Fibroblast of pulmonary artery (primary cell): ENCODE results near the gene WNT5B.
"Not testable (repeated sequence)": the region's sequence is repeated elsewhere in the genome, so short reads cannot be mapped to it uniquely, and the experiment has no call there.

Source experiments
- DNase-seq: peaks from one replicate; pipeline ENCODE4 v3.0.0-alpha.2; 2010; ENCODE audit warnings: low read depth
- H3K4me3 ChIP-seq: replicated peaks from 2 replicates; pipeline ENCODE4 v1.5.1; 2011; ENCODE audit warnings: low read depth, mild to moderate bottlenecking, control low read depth, low read length, moderate library complexity
- TF ChIP-seq, protein P1 (sequence below): IDR thresholded peaks from 2 replicates; pipeline ENCODE4 v1.5.1; 2011; ENCODE audit warnings: mild to moderate bottlenecking, control low read depth, low read length, inconsistent platforms; ENCODE audit errors: missing control alignments

Gene WNT5B

DNA sequence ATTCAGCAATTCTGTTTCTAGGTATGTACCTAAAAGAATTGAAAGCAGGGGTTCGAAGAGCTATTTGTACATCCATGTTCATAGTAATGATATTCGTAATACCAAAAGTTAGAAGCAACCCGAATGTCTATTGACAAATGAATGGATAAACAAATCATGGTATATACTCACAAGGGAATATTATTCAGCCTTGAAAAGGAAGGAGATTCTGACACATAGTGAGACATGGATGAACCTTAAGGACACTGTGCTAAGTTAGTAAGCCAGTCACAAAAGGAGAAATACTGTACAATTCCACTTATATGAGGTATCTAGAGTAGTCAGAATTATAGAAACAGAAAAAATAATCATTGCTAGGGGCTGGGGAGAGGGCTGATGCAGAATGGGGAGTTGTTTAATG lies 30.3 kb upstream of the WNT5B start:
- DNase-seq, result no peak
- no peak overlapping the region for H3K4me3 ChIP-seq
- TF ChIP-seq, protein P1, sequence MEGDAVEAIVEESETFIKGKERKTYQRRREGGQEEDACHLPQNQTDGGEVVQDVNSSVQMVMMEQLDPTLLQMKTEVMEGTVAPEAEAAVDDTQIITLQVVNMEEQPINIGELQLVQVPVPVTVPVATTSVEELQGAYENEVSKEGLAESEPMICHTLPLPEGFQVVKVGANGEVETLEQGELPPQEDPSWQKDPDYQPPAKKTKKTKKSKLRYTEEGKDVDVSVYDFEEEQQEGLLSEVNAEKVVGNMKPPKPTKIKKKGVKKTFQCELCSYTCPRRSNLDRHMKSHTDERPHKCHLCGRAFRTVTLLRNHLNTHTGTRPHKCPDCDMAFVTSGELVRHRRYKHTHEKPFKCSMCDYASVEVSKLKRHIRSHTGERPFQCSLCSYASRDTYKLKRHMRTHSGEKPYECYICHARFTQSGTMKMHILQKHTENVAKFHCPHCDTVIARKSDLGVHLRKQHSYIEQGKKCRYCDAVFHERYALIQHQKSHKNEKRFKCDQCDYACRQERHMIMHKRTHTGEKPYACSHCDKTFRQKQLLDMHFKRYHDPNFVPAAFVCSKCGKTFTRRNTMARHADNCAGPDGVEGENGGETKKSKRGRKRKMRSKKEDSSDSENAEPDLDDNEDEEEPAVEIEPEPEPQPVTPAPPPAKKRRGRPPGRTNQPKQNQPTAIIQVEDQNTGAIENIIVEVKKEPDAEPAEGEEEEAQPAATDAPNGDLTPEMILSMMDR, result no peak

DNA sequence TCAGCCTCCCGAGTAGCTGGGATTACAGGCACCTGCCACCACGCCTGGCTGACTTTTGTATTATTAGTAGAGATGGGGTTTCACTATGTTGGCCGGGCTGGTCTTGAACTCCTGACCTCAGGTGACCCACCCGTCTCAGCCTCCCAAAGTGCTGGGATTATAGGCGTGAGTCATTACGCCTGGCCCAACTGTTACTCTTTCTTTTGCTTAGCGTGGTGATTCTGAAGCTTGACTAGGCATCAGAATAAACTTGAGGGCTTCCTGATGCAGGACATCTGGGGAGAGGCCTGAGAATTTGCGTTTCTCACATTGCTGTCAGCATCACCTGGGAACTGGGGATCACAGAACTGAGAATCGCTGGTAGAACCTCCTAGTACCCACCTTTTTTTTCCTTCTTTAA lies 26.3 kb upstream of the WNT5B start:
- H3K4me3 ChIP-seq, DNase-seq: not testable (repeated sequence)

DNA sequence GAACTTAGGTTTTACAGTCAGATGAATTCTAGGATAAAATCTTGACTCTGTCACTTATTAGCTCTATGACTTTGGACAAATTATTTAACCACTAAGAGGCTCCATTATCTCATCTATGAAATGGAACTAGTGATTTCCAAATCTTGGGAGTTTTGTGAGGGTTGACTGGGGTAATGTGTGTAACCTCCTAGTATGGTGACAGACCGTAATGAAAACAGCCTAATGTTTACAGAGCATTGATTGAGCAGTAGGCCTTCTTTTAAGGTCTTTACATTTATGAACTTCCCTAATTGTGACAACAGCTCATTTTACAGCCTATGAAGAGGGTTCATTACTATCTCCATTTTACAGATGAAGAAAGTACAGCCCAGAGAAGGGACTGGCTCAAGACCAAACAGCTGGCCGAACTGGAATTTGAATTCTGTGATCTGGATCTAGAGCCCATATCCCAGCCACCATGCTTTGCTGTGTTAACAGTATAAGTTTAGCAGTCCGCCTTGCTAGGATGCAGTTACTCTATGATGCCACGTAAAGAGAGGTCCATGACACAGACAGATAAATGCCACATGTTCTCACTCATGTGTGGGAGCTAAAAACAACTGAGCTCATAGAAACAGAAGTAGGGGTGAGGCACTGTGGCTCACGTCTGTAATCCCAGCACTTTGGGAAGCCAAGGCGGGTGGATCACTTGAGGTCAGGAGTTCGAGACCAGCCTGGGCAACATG lies 25.6 kb upstream of the WNT5B start:
- DNase-seq, result no peak
- H3K4me3 ChIP-seq, result no peak overlapping the region
- TF ChIP-seq, protein P1, result no peak

DNA sequence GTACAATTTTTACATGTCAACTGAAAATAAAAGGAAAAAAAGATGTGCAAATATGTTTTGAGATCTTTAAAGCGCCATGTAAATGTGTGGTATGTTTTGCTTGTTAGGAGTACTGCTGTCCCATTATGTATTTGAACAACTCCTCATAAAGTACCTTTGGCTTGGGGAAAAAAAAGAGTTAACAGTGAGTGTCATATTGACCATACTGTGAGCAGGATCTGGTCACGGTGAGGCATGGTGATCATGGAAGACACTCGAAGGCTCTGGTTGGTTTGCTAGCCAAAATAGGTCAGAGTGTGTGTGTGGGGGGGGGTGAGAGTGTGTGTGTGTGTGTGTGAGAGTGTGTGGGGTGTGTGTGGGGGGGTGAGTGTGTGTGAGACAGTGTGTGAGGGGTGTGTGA lies 24.6 kb upstream of the WNT5B start:
- TF ChIP-seq, protein P1, result no peak
- no peak overlapping the region for H3K4me3 ChIP-seq
- no peak for DNase-seq

DNA sequence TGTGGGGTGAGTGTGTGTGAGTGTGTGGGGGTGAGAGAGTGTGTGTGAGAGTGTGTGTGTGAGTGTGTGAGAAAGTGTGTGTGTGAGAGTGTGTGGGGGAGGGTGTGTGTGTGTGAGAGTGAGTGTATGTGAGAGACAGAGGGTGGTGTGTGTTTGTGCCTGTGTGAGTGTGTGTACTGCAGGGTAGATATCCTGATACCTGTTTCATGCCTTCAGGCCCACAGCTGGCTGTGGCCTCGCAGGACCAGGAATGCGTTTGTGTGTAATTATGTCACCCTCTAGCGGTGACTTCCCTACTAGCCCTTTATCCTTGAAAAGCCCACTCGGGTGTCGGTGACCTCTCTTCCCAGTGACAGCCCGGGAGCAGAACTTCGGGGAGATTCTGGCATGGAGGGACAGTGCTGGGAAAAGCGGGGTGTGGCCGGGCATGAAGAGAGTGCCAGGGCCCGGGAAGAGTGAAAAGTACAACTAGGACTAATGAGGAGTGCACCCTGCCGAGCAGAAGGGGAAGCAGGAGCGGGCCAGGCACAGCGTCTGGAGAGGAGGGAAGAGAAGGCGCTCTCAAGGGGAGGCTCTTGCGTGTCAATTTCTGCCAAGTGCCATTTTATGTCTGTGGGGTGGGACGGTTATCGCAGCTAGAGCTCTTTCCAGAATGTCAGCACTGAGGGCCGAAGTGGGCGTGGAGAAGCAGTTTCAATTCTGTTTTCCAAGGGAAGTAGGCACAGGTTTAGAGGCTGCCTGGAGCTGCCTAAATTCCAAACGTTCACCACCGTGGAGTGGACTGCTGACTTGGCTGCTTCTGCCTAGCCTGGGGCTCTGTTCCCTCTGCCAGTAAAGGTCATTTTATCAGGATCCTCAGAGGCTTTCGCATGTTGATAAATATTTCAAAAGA lies 23.7 kb upstream of the WNT5B start:
- TF ChIP-seq, protein P1, result peak; percentile 81
- peak; percentile 88 for DNase-seq
- H3K4me3 ChIP-seq, result peak overlapping the region; percentile 47

DNA sequence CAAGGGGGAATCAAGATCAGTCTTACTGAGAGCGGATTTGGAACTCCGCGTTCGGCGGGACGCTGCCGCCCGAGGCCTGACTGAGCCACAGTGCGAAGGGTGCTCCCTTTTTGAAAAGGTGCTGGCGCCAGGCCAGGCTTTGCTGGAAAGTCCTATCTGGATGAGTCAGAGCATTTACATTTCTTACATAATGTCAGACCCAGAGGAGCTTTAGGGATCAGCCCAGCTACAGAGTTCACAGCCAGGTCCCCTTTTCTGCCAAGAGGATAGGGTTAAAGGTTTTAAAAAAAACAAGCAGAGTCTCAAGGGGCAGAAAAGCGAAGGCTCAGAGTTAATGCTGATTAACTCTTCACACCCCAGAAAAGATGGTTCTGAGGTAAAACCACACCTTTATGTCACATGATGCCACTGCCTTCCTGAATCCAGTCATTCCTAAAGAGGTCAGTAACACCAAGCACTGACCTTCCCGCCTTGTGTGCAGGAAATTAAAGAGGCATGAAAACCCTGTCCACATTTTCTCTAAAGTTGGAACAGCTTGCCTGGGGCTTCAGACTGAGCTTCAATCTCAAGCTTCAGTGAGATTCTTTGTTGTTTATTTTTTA lies 22.9 kb upstream of the WNT5B start:
- TF ChIP-seq, protein P1, result no peak

More for the DNA sequence above, 22.9 kb upstream of the WNT5B start:
- peak; percentile 90 for DNase-seq
- H3K4me3 ChIP-seq, result peak overlapping the region; percentile 47
